Skeletal muscle tissue (tissue), 4 donors: ENCODE measurements around the gene RAB32. TPM values are rescaled to one million over a fixed set of nuclear protein-coding genes. Genes with fewer than 3 reads are reported as not detected.
A peak's percentile ranks its signal among the peaks of the same experiment; 100 is the strongest.
"Not testable (repeated sequence)": the region's sequence is repeated elsewhere in the genome, so short reads cannot be mapped to it uniquely, and the experiment has no call there.

Experiments
- H3K27ac ChIP-seq: one replicate; pipeline ENCODE4 v1.7.0; 2013; ENCODE audit warnings: mild to moderate bottlenecking, low read depth, low read length, inconsistent platforms
- H3K27me3 ChIP-seq, 3 donors: one replicate each; pipeline ENCODE4 v1.7.0; 2013; ENCODE audit warnings: low read length in 3 of 3; ENCODE audit not compliant: control insufficient read depth in 3 of 3, insufficient read depth in 3 of 3
- H3K36me3 ChIP-seq, 3 donors: one replicate each; pipeline ENCODE4 v1.7.0; 2013; ENCODE audit warnings: low read length in 3 of 3; ENCODE audit not compliant: control insufficient read depth in 3 of 3, insufficient read depth in 3 of 3
- H3K4me1 ChIP-seq, 3 donors: one replicate each; pipeline ENCODE4 v1.7.0; 2013; ENCODE audit warnings: low read length in 3 of 3, mild to moderate bottlenecking in 3 of 3; ENCODE audit not compliant: control insufficient read depth in 3 of 3, insufficient read depth in 3 of 3
- H3K4me3 ChIP-seq, 3 donors: one replicate each; pipeline ENCODE4 v1.7.0; 2013; ENCODE audit warnings: low read length in 3 of 3
- H3K9ac ChIP-seq, 3 donors: one replicate each; pipeline ENCODE4 v1.7.0; 2013; ENCODE audit warnings: low read length in 3 of 3, mild to moderate bottlenecking in 3 of 3, moderate library complexity in 2 of 3, low read depth in 1 of 3
- H3K9me3 ChIP-seq, 3 donors: one replicate each; pipeline ENCODE4 v1.7.0; 2013; ENCODE audit warnings: low read length in 3 of 3; ENCODE audit not compliant: control insufficient read depth in 3 of 3
- total RNA-seq: library from RNA; depleted of rRNA; stranded (reverse); fragments of >200 nt; gene quantifications from one replicate; pipeline ENCODE4 v1.2.3, GENCODE V29; 2014
- donor health status: Osteomylitis.

Gene RAB32
- total RNA-seq, 1 donor from 2014 or later, result 35.5 TPM

DNA sequence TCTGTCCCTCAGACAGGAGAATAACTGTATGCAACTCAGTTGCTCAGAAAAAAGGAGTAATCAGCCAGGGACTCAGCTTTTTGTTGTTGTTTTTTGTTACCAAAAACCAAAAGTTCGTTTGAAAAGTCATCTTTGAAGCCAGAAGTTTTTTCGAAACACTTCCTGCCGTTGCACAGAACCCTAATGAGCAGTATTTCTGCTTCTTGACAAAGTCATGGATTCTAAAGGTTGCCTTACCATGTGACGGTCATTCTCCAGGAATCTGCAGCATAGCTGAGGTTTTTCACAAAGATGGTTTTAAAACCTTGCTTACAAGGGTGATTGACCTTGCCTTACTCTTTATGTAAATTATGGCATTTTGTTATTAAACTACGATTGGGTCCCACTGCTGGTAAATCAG, 1.9 kb downstream of the RAB32 start:
- peaks cover 0 to 7% (median 5%) of the 10 kb centered on the region in 3 donors for H3K4me1 ChIP-seq
- H3K9ac ChIP-seq, result peak overlapping the region in 2 of 3 donors; percentile 41 to 51
- peak overlapping the region; percentile 42 for H3K27ac ChIP-seq
- no peaks in the 10 kb centered on the region for H3K36me3 ChIP-seq
- H3K9me3 ChIP-seq, result peaks cover 0 to 2% (median 0%) of the 10 kb centered on the region in 3 donors
- H3K27me3 ChIP-seq, result peaks cover 0 to 7% (median 3%) of the 10 kb centered on the region in 3 donors
- peak overlapping the region in 2 of 3 donors; percentile 22 to 83 for H3K4me3 ChIP-seq

DNA sequence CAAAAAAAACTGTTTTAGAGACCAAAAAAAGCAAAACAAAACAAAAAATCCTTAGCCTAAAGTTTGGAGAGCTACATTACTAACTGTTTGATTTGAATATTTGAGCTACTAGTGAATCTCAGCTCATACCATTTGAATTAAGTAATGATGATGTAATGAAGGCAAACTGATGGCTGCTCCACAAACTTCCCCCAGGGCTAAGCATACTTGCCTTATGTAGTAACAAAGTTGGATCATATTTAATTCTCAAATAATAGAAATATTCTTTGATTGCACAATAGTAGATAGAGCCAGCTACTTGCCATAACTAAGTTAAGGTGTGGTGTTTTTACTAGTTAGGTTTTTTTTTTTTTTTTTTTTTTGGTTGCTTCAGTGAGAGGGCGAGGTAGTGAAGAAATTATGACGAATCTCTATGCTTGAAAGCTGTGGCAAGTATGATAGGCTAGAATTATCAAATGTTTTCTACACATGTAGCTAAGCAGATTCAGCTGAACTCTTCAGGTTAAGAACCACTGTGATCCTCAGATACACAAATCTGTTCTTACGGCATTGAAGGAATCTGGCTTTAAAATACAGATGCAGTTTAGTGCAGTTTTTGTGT, 2.9 kb downstream of the RAB32 start:
- Histone ChIP-seq H3K9me3 (peaks cover 0 to 2% (median 0%) of the 10 kb centered on the region in 3 donors), H3K9ac (no peak overlapping the region), H3K36me3 (no peaks in the 10 kb centered on the region), H3K27ac (no peak overlapping the region), H3K27me3 (peaks cover 0 to 7% (median 3%) of the 10 kb centered on the region in 3 donors), H3K4me1 (peaks cover 0 to 10% (median 7%) of the 10 kb centered on the region in 3 donors), H3K4me3 (peak overlapping the region in 1 of 3 donors; percentile 41)

DNA sequence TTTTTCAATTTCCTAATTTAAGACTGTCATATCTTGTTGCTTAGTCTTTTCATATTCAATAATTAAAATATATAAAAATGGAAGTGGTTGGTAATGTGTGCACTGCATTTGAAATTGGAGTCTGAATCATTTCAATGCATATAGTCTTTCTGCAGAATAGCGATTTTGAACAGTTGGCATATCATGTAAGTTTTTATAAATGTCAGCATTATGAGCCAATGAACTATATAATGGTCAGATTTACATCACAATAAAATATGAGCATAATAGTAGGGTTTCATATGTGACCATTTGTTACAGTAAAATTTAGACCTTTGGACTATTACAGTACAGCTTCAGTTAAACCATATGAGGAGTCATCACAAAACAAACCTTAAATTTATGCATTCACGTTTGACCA, 4.3 kb downstream of the RAB32 start:
- Histone ChIP-seq H3K36me3 (peaks cover 0 to 2% (median 0%) of the 10 kb centered on the region in 3 donors), H3K9me3 (no peaks in the 10 kb centered on the region), H3K27me3 (peaks cover 0 to 7% (median 3%) of the 10 kb centered on the region in 3 donors), H3K9ac (no peak overlapping the region), H3K4me1 (peaks cover 0 to 13% (median 7%) of the 10 kb centered on the region in 3 donors), H3K4me3 (no peak overlapping the region), H3K27ac (no peak overlapping the region)

DNA sequence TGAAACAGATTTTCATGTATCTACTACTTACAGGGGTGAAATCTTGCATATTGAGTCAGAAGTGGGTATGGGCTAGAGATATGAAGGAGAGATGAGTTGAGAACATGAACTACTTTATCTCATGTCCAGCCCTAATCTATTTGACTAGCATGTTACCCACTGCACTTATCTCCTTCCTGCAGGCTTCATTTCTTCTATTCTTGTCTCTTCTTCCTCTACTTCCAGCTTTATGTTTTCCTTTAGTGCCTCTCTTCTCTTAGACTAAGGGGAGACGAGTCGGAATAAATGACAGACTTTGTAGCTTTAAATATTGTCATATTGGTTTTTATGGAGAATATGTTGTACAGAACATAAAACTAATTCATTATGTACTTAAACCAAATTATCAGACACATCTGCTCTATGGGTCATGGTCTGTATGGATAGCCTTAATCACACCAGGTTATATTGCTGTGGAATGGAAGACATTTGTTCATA, 5.3 kb downstream of the RAB32 start:
- Histone ChIP-seq H3K27ac (no peak overlapping the region), H3K4me1 (peaks cover 0 to 13% (median 7%) of the 10 kb centered on the region in 3 donors), H3K4me3 (no peak overlapping the region), H3K36me3 (peaks cover 0 to 2% (median 0%) of the 10 kb centered on the region in 3 donors), H3K27me3 (peaks cover 0 to 5% (median 3%) of the 10 kb centered on the region in 3 donors), H3K9me3 (no peaks in the 10 kb centered on the region), H3K9ac (no peak overlapping the region)

DNA sequence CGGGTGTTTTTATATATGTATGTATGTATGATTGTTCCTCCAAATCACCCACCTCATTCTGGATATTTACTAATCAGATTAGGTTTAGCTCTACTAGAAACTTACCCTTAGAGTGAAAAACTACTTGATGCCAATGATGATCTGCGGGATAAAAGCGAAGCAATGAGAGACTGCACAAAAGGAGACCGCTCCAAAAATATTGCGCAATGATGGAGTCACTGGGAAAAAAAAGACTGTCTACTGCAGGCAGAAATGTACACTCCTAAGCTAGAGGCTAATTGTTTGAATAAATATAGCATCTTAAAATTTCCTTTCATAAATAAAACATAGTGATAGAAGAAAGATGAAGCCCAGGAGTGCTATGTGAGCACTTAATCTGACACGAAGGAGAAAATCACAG, 7.3 kb downstream of the RAB32 start:
- peaks cover 0 to 5% (median 0%) of the 10 kb centered on the region in 3 donors for H3K36me3 ChIP-seq
- no peak overlapping the region for H3K27ac ChIP-seq
- H3K27me3 ChIP-seq, result no peaks in the 10 kb centered on the region
- H3K4me1 ChIP-seq, result peaks cover 0 to 10% (median 0%) of the 10 kb centered on the region in 3 donors
- H3K4me3 ChIP-seq, result no peak overlapping the region
- H3K9me3 ChIP-seq, result no peaks in the 10 kb centered on the region
- H3K9ac ChIP-seq, result no peak overlapping the region

DNA sequence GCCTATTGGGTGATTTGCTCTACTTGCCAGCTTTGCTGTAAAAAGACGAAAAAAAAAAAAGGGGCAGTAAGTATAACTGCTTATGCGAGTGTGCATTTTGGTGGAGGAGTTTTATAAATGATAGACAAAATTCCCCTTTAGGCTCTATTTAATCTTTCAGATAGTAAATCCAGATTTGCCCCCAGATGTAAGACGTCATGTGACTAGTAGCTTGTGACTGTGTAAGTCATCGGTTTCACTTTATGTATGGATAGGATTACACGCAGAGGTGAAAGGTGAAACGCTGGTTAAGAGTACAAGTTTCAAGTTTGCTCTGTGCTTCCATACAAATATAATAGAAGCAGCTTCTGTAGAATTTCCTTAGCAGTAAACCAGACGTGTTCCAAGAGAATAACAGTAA, 7.9 kb downstream of the RAB32 start:
- Histone ChIP-seq H3K36me3 (peaks cover 0 to 5% (median 0%) of the 10 kb centered on the region in 3 donors), H3K9ac (no peak overlapping the region), H3K9me3 (no peaks in the 10 kb centered on the region), H3K4me1 (peaks cover 0 to 10% (median 0%) of the 10 kb centered on the region in 3 donors), H3K27me3 (no peaks in the 10 kb centered on the region), H3K4me3 (no peak overlapping the region), H3K27ac (no peak overlapping the region)

DNA sequence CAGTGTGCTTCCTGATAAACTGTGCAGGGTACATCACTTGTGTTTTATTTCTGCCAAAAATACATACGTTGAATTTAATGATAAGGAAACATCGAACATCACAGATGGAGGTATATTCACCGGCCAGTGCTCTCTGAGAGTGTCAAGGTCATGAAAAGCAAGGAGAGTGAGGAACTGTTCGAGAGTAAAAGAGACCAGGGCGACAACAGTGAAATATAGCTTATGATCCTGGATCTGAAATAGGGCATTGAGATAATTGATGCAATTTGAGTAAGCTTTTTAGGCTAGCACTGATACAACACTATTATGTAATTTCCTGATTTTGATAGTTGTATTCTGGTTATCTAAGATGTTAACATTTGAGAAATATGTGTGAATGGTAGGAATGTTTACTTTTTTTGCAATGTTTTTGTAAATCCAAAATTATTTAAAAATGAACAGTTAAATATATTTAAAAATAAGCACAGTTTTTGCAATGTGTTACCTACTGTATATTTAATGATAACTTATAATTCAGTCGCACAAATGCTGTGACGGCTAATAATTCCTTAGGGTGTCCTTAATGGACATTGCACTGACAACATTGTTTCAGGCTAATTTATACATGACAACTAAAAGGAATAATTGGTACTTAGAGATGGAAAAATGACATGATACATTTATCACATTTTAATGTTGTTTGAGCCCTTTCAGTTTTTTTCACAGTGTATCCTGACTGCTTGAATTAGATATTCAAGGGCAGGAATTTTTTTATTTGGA, 9.9 kb downstream of the RAB32 start:
- Histone ChIP-seq H3K9ac (no peak overlapping the region), H3K4me3 (no peak overlapping the region), H3K9me3 (no peaks in the 10 kb centered on the region), H3K27ac (no peak overlapping the region), H3K36me3 (peaks cover 0 to 5% (median 0%) of the 10 kb centered on the region in 3 donors), H3K4me1 (peaks cover 0 to 10% (median 0%) of the 10 kb centered on the region in 3 donors), H3K27me3 (no peaks in the 10 kb centered on the region)

DNA sequence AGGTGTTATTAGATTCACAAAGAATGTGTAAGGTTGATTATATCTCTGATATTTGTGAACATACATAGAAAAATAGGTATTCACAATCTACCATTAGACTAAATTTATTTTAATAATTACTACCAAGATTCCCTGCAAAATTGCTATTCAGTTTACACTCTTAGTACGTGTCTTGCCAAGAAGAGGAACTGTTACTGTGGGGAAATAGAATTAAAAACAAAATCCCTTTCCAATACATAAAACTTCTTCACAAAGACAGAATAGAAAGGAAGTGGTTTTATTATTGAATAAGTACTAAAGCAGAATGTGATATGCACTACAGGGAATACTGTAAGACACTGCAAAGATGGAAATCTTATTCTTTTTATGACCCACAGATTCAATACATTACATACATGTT, 17.0 kb downstream of the RAB32 start:
- Histone ChIP-seq H3K36me3 (no peaks in the 10 kb centered on the region), H3K27me3 (no peaks in the 10 kb centered on the region), H3K9ac (no peak overlapping the region), H3K27ac (no peak overlapping the region), H3K9me3 (no peaks in the 10 kb centered on the region), H3K4me1 (no peaks in the 10 kb centered on the region), H3K4me3 (no peak overlapping the region)

DNA sequence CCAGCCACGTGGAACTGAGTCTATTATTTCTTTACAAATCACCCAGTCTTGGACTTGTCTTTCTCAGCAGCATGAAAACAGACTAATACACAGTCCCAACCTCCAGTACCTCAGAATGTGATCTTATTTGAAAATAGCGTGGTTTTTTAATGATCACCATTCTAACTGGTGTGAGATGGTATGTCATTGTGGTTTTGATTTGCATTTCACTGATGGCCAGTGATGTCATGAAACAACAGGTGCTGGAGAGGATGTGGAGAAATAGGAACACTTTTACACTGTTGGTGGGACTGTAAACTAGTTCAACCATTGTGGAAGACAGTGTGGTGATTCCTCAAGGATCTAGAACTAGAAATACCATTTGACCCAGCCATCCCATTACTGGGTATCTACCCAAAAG, 23.0 kb downstream of the RAB32 start:
- not testable (repeated sequence) for H3K36me3 ChIP-seq, H3K9me3 ChIP-seq, H3K27me3 ChIP-seq, H3K4me3 ChIP-seq, H3K27ac ChIP-seq, H3K9ac ChIP-seq, H3K4me1 ChIP-seq

DNA sequence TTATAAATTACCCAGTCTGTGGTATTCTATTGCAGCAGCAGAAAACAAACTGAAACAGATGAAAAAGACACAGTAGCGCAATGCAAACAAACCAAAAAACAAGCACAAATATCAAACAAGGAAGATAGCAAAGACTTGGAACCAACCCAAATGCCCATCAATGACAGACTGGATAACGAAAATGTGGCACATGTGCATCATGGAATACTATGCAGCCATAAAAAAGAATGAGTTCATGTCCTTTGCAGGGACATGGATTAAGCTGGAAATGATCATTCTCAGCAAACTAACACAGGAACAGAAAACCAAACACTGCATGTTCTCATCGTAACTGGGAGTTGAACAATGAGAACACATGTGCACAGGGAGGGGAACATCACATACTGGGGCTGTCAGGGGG, 25.0 kb downstream of the RAB32 start:
- H3K36me3 ChIP-seq, H3K9ac ChIP-seq, H3K4me3 ChIP-seq, H3K9me3 ChIP-seq, H3K27ac ChIP-seq, H3K27me3 ChIP-seq, H3K4me1 ChIP-seq: not testable (repeated sequence)
